Frontal cortex (tissue), 4 donors: Measurements from ENCODE around the gene LINC00237. TPM values are rescaled to one million over a fixed set of nuclear protein-coding genes. Genes with fewer than 3 reads are reported as not detected.

Experiments
- DNase-seq, 2 donors: peaks; one replicate each; pipeline ENCODE4 v3.0.0; 2012; ENCODE audit warnings: low spot score in 2 of 2
- FAIRE-seq: peaks from 2 replicates; lab custom pipeline; 2012; peaks lifted over from hg19 to GRCh38; lab: Jason Lieb, UNC
- total RNA-seq: library from RNA; depleted of rRNA; stranded (reverse); fragments of >200 nt; gene quantifications from one replicate; pipeline ENCODE4 v1.2.3, GENCODE V29; 2014
- donor health status: control.
- donor health status: control.
- donor health status: control.

LINC00237 gene
- 0.82 TPM for total RNA-seq

DNA sequence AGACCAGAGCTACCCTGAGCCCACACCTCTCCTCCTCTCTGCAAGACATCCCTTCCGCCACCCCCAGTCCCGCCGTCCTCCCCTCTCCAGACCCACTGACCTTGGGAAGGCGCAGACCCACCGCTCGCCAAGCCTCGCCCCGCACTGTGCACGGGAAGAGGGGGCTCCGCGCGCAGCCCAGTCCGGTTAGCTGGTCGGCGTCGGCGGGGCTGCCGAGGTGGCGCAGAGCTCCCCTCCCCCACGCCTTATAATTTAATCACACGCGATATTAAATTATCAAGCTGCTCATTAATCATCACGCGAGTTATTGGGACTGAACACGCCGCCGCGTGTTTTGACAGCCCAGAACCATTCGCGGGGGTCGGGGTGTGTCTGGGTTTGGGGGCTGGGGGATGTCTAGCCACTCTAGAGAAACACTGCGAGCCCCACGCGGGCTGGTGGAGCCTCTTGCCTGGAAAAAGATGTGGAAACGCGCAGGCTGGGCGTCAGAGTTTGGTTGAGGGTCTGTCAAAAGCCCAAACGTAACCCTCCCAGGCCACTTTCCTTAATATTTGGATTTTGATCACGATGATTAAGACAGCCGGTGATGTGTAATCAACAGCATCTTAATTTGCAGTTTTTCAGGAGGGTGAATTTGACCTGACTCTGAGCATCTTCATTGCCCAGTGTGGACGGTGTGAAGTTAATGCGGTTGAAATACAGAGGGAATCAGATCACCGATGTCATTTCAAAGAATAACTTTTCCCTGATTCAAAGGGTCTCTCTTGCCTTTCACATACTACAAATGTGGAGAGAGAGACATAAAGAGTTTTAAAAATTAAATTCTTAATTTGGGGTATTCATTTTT, at the start of gene LINC00237:
Gene LINC00237, minus strand, starts transcription at position 188 of the 847 bp plus-strand sequence.
- DNase-seq, result no peak
- no peak for FAIRE-seq

- DNase-seq, result no peak
- no peak for FAIRE-seq
Measured at GRCh38 chr20:21155268-21155667, 49.1 kb upstream of the LINC00237 start.

DNA sequence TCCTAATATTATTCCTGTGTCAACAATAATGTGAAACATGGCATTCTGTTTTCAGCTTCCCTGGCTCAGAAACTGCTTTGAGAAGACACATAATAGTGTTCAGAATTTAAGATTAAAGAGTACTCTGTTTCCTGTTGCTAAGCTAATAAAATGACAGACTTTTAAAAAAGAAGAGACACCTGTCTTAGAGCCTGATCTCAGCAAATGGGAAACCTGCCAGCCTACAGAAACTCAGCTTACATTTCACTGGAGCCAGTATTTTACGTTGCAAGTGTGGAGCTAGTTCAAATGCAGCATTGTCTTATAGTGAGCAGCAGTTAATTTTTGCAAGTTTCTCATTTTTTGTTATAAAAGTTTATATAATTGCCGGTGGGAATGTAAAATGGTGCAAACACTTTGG, 48.5 kb upstream of the LINC00237 start:
- DNase-seq (no peak), FAIRE-seq (no peak)

GRCh38 chr20:21151791-21152190, 45.6 kb upstream of the LINC00237 start:
- no peak for DNase-seq
- FAIRE-seq, result no peak

DNA sequence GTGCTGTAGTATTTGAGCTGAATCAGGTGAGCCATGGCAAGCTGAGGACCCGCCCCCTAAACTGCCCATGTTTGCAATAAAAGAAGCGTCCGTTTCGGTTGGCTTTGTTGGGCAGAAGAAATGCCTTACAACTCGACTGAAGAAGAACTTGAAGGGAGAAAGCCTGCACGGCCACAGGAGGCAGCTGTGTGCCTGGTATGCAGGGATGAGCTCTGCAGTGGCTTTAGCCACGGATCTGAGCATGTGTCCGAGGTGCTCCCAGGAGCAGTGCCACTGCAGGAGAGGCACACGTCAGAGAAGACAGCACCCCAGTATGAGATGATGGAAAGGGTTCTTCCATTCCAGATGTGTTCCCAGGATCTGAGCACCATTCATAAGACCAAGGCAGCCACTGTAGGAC, 43.2 kb upstream of the LINC00237 start:
- DNase-seq (no peak), FAIRE-seq (no peak)

GRCh38 chr20:21147593-21147992, 41.4 kb upstream of the LINC00237 start:
- DNase-seq (no peak), FAIRE-seq (no peak)

DNA sequence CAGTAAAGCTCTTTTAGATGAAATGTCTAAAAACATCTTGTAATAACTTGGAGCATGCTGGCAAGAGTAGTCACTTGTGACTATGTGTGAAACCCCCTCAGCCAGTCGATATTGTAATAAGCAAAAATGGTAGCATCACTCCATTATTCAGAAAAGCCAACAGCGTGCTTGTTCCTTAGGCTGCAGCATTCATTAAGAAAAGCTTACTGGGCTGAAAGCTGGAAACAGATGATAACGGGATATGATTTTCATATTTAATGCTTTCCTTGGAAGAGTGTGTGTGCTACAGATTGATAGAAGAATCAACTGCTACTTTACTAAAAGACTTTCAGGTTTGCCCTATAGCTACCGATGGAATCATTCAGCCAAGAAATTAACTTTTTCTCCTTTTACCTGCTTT, 40.1 kb upstream of the LINC00237 start:
- DNase-seq (no peak), FAIRE-seq (no peak)

DNA sequence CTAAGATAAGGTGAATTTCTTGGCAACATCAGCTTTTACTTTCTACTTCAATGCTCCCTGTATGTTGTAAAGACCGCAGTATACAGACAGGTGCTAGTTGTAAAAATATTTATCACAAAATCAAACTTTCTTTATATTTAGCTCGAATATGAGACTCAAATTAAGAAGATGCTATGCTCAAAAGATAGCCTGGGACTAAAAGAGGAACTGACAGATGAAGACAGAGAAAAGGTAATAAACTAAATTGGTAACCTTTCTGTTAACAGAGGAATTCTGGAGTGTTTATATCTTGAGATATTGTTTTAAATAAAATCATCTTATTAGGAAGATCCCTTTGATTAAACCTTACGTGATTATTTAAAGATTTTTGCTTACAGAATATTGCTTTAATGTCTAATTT, 39.3 kb upstream of the LINC00237 start:
- no peak for FAIRE-seq
- no peak for DNase-seq

DNA sequence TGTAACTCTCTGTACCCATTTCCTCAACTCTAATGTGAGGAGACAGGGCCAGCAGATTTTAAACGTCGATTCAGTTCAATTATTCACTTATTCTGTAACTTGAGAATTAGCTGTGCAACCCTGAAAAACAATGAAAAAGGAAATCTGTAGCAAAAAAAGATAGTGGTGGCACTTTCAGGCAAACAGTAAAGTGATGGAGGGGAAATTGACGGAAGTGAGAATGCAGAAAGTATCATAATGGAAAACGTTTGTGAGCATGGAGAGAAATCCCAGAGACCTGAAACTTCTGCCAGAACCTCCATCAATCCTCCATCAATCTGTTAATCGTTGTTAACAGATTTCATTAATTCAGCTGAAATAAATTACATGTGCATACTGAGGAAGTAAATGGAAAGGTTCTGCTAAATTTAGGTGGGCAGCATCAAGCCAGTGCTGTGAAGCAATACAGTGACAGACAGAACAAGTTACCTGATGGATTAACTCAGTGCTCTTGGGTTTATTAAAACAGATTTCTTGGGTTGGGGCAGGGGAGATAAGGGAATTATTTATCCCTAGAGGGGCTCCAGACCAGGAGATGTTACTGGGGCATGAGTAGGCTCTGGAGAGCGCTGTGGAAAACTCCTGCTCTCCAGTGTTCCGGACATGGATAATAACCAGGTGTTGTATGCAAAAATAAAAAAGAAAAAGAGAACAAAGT, 37.2 kb upstream of the LINC00237 start:
- no peak for FAIRE-seq
- no peak for DNase-seq

DNA sequence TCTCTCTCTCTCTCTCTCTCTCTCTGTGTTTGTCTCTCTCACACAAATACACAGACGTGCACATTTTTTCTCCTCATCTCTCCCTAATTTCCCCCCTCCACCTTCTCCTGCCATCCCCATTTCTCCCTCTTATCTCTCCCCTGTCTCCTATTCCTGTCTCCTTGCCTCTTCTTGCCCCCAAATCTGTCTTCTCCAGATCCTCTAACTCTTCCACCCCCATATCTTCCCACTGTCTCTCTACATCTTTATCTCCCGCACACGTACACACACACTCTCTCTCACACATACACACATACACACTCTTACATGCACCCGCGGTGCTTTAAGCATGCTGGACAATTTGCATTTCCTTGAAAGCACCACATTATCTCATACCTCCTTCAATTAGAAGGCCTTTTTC, 35.7 kb upstream of the LINC00237 start:
- FAIRE-seq (no peak), DNase-seq (no peak)

GRCh38 chr20:21139881-21140566, 33.9 kb upstream of the LINC00237 start:
- DNase-seq, result no peak
- no peak for FAIRE-seq

GRCh38 chr20:21137078-21137477, 30.9 kb upstream of the LINC00237 start:
- FAIRE-seq, result no peak
- no peak for DNase-seq

DNA sequence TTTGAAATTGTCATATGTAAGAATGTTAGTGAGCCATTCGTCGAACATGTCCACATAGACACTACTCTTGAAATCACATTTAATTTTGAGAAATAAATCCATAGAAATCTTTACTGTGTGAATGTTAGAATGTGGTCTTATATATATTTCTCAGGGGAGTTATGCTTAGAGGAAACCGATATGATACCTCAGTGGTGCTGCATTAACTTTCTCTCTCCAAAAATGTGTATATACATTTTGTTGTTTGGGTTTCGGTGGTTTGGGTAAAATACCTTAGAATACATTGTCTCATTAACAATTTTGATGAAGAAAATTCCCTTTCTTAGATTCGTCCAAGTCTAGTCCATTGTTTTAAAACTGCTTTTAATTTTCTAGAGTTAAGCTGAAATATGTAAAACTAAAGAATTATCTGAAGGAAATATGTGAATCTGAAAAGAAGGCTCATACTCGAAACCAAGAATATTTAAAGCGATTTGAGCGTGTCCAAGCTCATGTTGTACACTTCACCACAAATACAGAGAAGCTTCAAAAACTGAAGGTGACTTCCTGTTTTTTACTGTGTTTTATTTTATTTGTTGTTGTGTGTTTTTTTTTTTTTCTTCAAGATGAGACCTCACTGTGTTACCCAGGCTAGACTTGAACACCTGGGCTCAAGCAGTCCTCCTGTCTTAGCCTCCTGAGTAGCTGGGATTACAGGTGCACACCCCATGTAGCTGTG, 30.0 kb upstream of the LINC00237 start:
- FAIRE-seq, result no peak

DNA sequence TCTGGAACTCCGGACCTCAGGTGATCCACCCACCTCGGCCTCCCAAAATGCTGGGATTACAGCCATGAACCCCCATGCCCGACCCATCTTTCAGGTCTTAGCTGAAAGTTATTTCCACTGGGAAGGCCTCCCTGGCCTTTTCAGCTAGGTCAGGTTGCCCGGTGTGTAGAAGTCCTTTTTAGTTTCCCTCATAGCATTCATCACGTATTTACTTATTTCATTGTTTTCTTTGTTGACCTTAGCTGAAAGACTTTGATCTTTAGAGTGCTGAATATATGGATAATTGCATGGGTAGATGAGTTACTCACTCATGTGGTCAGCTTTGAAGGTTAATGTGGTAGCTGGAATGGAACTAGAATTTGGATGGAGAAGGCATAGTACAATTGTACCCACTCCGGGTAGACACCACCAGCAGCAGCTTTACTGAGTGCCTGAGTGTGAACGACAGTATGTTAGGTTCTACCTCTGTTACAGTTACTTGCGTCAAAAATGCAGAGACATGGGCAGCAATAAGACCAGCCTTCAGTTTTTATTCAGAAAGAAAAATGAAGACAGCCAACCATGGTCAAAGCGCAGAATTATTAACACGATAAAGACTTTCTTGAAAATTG, 28.8 kb upstream of the LINC00237 start:
- FAIRE-seq (no peak), DNase-seq (no peak)

More for the DNA sequence above, 30.0 kb upstream of the LINC00237 start:
- DNase-seq, result no peak

- DNase-seq (no peak), FAIRE-seq (no peak)
Measured at GRCh38 chr20:21133917-21134622, 27.9 kb upstream of the LINC00237 start.

- DNase-seq, result no peak
- FAIRE-seq, result no peak
Measured at GRCh38 chr20:21133404-21133803, 27.2 kb upstream of the LINC00237 start.

- FAIRE-seq, result no peak
Measured at GRCh38 chr20:21129861-21130260, 23.7 kb upstream of the LINC00237 start.

DNA sequence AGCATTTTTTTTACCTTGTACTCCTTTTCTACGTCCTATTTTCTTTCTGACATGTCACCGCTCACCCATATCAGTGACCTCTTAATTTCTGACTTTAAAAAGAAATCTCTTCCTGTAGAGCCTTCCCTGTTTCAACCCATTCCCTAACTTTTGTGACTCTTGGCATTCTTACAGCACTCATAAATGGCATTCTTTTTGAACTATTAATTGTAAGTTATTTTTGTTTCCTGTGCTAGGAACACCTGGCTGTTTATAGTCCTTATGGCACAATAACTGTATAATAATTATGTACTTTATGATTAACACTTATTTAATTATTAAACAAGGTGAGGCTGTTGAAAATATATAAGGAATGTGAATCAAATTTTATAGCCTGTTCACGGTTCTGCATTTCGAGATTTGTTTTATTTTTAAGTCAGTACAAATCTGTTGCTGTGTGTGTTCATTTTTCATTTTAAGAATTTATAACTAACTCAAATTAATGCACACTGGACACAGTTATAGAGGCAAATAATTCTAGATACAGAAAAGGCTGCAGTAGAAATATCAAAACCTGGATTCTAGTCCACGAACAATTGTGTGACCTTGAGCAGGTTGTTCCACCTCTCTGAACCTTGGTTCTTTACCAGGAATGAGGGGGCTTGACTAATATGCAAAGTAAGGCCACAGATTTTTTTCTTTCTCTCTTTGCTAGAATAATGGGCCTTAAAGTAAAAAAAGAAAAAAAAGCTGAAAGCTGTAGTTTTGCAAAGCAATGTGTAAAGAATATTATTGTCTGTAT, 21.2 kb upstream of the LINC00237 start:
- FAIRE-seq, result no peak
- DNase-seq, result no peak

More at GRCh38 chr20:21129861-21130260, 23.7 kb upstream of the LINC00237 start:
- DNase-seq, result no peak

GRCh38 chr20:21126581-21126870, 20.4 kb upstream of the LINC00237 start:
- no peak for DNase-seq
- no peak for FAIRE-seq
